ENCODE measurements around the gene C2CD4A.

The C2CD4A gene

GRCh38 chr15:62093809-62094208 lies 27.0 kb downstream of the C2CD4A start:
- DNase-seq (ENCODE audit: extremely low spot score, insufficient read length, low read depth) = no peak

GRCh38 chr15:62094388-62094787 lies 27.6 kb downstream of the C2CD4A start:
- FAIRE-seq = no peak
- DNase-seq (ENCODE audit: extremely low spot score, insufficient read length, low read depth) = no peak

More at GRCh38 chr15:62093809-62094208, 27.0 kb downstream of the C2CD4A start:
- no peak for FAIRE-seq

- FAIRE-seq (no peak), DNase-seq (ENCODE audit: extremely low spot score, insufficient read length, low read depth) (no peak)
These were observed 32.4 kb downstream of the C2CD4A start for GRCh38 chr15:62099094-62099601.

DNA sequence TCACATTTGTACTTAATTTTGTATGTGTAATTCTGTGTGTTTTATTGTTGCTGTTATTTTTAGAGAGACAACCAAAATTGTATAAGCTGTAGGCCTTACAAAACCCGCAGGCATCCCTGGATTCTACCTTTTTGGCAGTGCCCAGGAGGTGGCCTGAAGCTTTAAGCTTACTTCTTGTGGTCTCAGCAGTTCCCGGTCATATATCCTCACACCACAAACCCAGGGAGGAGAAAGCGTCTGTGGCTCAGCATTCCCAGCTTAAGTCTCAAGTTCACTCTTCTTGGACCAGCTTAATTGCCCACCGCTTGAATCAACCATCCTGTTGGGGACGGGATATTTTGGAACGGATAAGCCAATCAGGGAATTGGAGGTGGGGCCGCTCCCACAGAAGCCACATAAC lies 36.7 kb downstream of the C2CD4A start:
- DNase-seq (ENCODE audit: extremely low spot score, insufficient read length, low read depth) (no peak), FAIRE-seq (no peak)

- FAIRE-seq (no peak), DNase-seq (ENCODE audit: extremely low spot score, insufficient read length, low read depth) (no peak)
These were observed 37.6 kb downstream of the C2CD4A start for GRCh38 chr15:62104401-62104800.

- DNase-seq (ENCODE audit: extremely low spot score, insufficient read length, low read depth) (no peak), FAIRE-seq (no peak)
These were observed 38.1 kb downstream of the C2CD4A start for GRCh38 chr15:62104846-62105245.

- FAIRE-seq (no peak), DNase-seq (ENCODE audit: extremely low spot score, insufficient read length, low read depth) (no peak)
These were observed 38.5 kb downstream of the C2CD4A start for GRCh38 chr15:62105266-62105665.

DNA sequence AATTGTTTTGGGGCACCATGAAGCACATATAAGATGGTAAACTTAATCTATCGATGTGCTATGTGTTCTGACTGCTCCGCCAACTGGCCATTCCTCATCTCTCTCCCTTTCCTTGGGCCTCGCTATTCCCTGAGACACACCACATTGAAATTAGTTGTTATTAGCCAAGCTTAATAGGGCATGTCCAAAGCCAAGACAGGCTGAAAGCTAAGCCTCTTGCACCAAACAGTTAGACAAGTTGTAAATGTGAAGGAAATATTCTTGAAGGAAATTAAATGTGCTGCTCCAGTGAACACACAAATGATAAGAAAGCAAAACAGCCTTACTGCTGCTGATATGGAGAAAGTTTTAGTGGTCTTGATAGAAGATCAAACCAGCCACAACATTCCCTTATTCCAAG lies 39.3 kb downstream of the C2CD4A start:
- DNase-seq (ENCODE audit: extremely low spot score, insufficient read length, low read depth) (no peak), FAIRE-seq (no peak)

- FAIRE-seq = no peak
- DNase-seq (ENCODE audit: extremely low spot score, insufficient read length, low read depth) = no peak
These were observed 40.9 kb downstream of the C2CD4A start for GRCh38 chr15:62107571-62108121.

DNA sequence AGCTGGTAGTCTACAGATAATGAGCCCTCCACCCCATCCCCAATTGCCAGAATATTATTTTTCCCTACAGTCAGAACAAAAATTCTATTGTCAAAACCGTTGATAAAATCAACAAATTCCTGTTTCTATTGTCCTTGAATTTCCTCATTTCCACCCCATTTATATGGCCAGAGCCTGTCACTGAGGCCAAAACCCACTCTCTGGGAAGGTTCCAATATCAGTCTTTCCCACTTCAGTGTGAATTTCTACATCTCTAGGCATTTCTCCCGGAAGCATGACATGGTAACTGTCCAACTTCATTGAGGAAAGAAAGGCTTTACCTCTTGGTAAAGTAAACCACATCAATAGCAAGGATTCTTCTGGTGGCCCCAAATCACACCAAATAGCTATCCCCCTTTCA lies 41.6 kb downstream of the C2CD4A start:
- FAIRE-seq (no peak), DNase-seq (ENCODE audit: extremely low spot score, insufficient read length, low read depth) (no peak)

GRCh38 chr15:62109437-62109836 lies 42.7 kb downstream of the C2CD4A start:
- DNase-seq (ENCODE audit: extremely low spot score, insufficient read length, low read depth) (no peak), FAIRE-seq (no peak)

GRCh38 chr15:62109982-62110851 lies 43.4 kb downstream of the C2CD4A start:
- DNase-seq (ENCODE audit: extremely low spot score, insufficient read length, low read depth) (no peak), FAIRE-seq (no peak)

GRCh38 chr15:62112081-62112480 lies 45.3 kb downstream of the C2CD4A start:
- FAIRE-seq = no peak
- DNase-seq (ENCODE audit: extremely low spot score, insufficient read length, low read depth) = no peak

- FAIRE-seq = no peak
- no peak for DNase-seq (ENCODE audit: extremely low spot score, insufficient read length, low read depth)
These were observed 46.1 kb downstream of the C2CD4A start for GRCh38 chr15:62112616-62113593.

DNA sequence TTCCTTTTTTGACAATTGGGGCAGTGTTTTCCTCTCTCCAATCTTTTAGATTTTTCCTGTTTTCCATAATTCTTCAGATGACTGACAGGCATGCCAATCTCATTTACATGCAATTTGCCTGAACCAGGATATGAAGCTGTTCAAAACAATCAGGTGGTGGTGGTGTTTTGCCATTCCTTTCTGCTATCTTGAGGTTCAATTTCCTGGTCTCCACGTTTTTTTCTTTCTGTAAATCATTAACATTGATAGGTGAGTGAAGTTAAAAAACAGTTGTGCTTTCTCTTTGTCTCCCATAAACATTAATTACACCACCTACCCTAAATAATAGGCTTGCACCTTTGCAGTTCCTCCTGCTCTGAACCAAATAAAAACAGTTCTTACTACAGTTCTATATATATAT lies 49.1 kb downstream of the C2CD4A start:
- FAIRE-seq (no peak), DNase-seq (ENCODE audit: extremely low spot score, insufficient read length, low read depth) (no peak)

- DNase-seq (ENCODE audit: extremely low spot score, insufficient read length, low read depth) (no peak), FAIRE-seq (no peak)
These were observed 51.9 kb downstream of the C2CD4A start for GRCh38 chr15:62118520-62119226.

DNA sequence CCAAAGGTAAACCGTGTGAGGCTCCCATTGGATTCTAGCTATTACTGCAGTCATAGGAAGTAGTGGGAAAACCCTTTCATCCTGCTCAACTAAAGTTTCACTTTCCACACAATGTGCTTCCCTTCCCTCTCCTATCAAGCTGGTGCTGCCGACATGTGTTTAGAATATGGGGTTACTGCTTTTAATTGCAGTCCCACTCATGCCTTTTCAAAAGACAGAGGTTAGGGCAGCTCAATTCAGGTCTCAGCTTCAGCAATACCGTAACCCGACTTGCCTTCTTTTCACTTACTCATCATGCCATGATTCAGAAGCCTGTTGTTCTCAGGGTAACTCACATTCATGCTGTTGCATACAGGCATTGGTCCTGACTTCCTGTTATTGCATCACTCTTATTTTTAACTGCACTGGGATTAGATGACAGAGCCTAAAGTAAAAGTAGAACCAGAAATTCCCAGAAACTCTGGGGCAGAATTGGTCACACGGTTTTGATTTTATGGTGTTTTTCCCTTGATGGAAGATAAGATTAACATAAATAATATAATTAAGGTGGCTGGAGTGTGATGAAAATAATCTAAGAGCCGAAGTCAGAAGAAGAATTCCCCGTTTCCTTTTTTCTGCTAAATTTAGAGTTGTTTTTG lies 52.6 kb downstream of the C2CD4A start:
- FAIRE-seq = no peak
- DNase-seq (ENCODE audit: extremely low spot score, insufficient read length, low read depth) = no peak

DNA sequence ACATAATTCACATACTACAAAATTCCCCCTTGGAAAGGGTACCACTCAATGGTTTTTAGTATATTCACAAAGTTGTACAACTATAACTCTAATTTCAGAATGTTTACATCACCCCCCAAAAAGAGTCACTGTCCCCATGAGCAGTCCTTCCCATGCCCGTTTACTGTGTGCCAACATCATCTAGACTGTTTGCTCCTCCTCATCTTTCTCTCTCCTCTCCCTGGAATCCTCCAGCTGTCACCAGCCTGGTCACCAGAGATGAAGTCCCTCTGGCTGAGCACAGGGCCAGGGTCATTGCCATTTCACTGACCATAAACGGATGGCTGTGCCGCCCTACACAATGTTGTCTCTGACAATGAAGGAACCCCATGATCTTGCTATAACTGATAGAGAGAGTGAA lies 53.1 kb downstream of the C2CD4A start:
- FAIRE-seq (no peak), DNase-seq (ENCODE audit: extremely low spot score, insufficient read length, low read depth) (no peak)

Data from GM18507 (cell line).